ENCODE results near the gene BSPH1. TPM values are rescaled to one million over a fixed set of nuclear protein-coding genes. Genes with fewer than 3 reads are reported as not detected.
"Not testable (repeated sequence)": the region's sequence is repeated elsewhere in the genome, so short reads cannot be mapped to it uniquely, and the experiment has no call there.

Gene BSPH1
- total and polyA plus RNA-seq, 7 experiments from 2014 or later, result not detected

DNA sequence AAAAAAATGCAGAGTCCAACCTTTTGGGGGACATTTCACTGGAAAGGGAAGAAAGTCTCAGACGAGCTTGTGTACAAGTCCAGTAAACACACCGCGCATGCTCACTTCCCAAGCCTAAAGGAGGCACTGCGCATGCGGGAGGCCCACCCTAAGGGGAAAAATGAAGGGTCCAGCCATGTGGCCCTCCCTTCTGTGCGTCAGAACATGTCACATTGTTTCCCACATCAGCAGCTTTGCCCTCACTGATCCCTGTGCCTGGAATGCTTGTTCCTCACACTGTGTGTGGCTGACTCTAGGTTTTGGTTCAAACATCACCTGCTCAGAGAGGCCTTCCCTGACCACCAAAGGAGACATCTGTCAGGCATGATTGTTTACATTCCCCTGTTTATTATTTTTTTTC, 6.8 kb upstream of the BSPH1 start:
- Mint-ChIP-seq H3K9me3 (peaks cover 0 to 5% (median 0%) of the 10 kb centered on the region in 11 donors), H3K36me3 (no peaks in the 10 kb centered on the region), H3K4me1 (peaks cover 0 to 1% (median 0%) of the 10 kb centered on the region in 7 donors), H3K27me3 (peaks cover 1 to 35% (median 21%) of the 10 kb centered on the region in 5 donors), H3K27ac (no peak overlapping the region), H3K4me3 (no peak overlapping the region)
- Histone ChIP-seq H3K36me3 (ENCODE audit: control insufficient read depth in 2 of 3, insufficient read depth in 3 of 3, low read length in 3 of 3) (no peaks in the 10 kb centered on the region), H3K9me3 (ENCODE audit: control insufficient read depth in 2 of 3, low read length in 3 of 3) (no peaks in the 10 kb centered on the region), H3K4me1 (ENCODE audit: control insufficient read depth in 2 of 2, insufficient read depth in 2 of 2, low read length in 2 of 2) (no peaks in the 10 kb centered on the region), H3K4me3 (ENCODE audit: low read length) (no peak overlapping the region), H3K27me3 (ENCODE audit: control insufficient read depth in 2 of 2, insufficient read depth in 2 of 2, low read length in 2 of 2) (no peaks in the 10 kb centered on the region), H3K27ac (ENCODE audit: low read depth, low read length) (no peak overlapping the region)
- no peak for DNase-seq
- intact Hi-C loops (cut with micrococcal nuclease), result no loop called here
- CTCF ChIA-PET, result no interaction called here
- POLR2A ChIA-PET, result no interaction called here
- ATAC-seq, result no peak

DNA sequence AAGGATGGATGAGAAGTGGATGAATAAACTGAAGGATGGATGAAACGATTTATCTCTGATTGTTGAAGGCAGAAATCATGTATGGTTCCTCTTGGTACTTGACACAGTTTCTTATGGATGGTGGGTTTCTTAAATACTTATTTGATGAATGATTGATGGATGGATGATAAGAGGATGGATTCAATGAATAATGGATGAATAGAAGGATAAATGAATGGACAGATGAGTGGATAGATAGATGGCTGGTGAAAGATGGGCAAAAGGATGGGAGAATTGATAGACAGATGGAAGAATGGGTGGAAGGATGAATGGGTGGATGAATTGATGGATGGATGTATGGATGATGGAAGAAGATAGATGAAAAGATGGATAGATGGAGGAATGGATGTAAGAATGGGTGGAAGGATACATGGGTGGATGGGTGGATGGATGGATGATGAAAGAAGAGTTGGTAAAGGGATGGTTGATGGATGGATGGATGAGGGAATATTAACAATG, 4.3 kb upstream of the BSPH1 start:
- POLR2A ChIA-PET, result no interaction called here
- H3K27me3 Mint-ChIP-seq, result peaks cover 7 to 34% (median 21%) of the 10 kb centered on the region in 5 donors
- intact Hi-C loops (cut with micrococcal nuclease), result no loop called here
- H3K9me3 ChIP-seq (ENCODE audit: control insufficient read depth in 2 of 3, low read length in 3 of 3), result no peaks in the 10 kb centered on the region
- H3K9me3 Mint-ChIP-seq, result peaks cover 0 to 5% (median 0%) of the 10 kb centered on the region in 11 donors
- DNase-seq, result no peak
- ATAC-seq, result no peak
- H3K4me1 ChIP-seq (ENCODE audit: control insufficient read depth in 2 of 2, insufficient read depth in 2 of 2, low read length in 2 of 2), result no peaks in the 10 kb centered on the region
- H3K4me3 Mint-ChIP-seq, result no peak overlapping the region
- no peak overlapping the region for H3K27ac ChIP-seq (ENCODE audit: low read depth, low read length)
- H3K27me3 ChIP-seq (ENCODE audit: control insufficient read depth in 2 of 2, insufficient read depth in 2 of 2, low read length in 2 of 2), result no peaks in the 10 kb centered on the region
- peaks cover 0 to 2% (median 0%) of the 10 kb centered on the region in 7 donors for H3K4me1 Mint-ChIP-seq
- H3K36me3 Mint-ChIP-seq, result no peaks in the 10 kb centered on the region
- CTCF ChIA-PET, result no interaction called here
- no peak overlapping the region for H3K27ac Mint-ChIP-seq
- H3K36me3 ChIP-seq (ENCODE audit: control insufficient read depth in 2 of 3, insufficient read depth in 3 of 3, low read length in 3 of 3), result no peaks in the 10 kb centered on the region
- no peak overlapping the region for H3K4me3 ChIP-seq (ENCODE audit: low read length)

DNA sequence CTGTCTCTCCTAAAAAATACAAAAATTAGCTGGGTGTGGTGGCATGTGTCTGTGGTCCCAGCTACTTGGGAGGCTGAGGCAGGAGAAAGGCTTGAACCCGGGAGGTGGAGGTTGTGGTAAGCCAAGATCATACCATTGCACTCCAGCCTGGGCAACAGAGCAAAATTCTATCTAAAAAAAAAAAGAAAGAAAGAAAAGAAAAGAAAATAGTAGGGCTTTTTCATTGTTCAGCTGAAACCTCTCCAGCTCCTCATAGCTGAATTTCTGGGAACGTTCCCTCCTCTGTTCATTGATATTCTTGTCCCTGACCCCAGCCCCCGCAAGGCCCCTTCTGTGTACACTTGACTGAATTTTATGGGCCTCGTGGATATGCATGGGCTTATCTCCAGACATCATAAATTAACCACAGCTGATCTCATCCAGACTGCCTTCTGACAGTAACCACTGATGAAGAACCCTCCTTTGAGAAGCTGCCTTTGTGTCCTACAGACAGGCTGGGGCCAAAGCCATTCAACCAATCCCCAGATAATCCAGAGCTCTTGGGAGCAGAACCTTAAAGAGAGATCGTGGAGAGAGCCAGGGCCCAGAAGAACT, 2.3 kb upstream of the BSPH1 start, which contains the start of gene ELSPBP1:
Gene ELSPBP1 (plus strand): TSS at position 424 of the 594 bp plus-strand sequence. CDS start 14,036 bp downstream, outside the sequence.
- Mint-ChIP-seq H3K27me3 (peaks cover 14 to 50% (median 33%) of the 10 kb centered on the region in 5 donors), H3K36me3 (no peaks in the 10 kb centered on the region), H3K9me3 (peaks cover 0 to 5% (median 0%) of the 10 kb centered on the region in 11 donors), H3K4me3 (no peak within 1 kb of the TSS), H3K27ac (no peak within 1 kb of the TSS), H3K4me1 (peaks cover 0 to 3% (median 0%) of the 10 kb centered on the region in 7 donors)
- Histone ChIP-seq H3K9me3 (ENCODE audit: control insufficient read depth in 2 of 3, low read length in 3 of 3) (no peaks in the 10 kb centered on the region), H3K27ac (ENCODE audit: low read depth, low read length) (no peak within 1 kb of the TSS), H3K4me1 (ENCODE audit: control insufficient read depth in 2 of 2, insufficient read depth in 2 of 2, low read length in 2 of 2) (no peaks in the 10 kb centered on the region), H3K27me3 (ENCODE audit: control insufficient read depth in 2 of 2, insufficient read depth in 2 of 2, low read length in 2 of 2) (no peaks in the 10 kb centered on the region), H3K4me3 (ENCODE audit: low read length) (no peak within 1 kb of the TSS), H3K36me3 (ENCODE audit: control insufficient read depth in 2 of 3, insufficient read depth in 3 of 3, low read length in 3 of 3) (no peaks in the 10 kb centered on the region)
- intact Hi-C loops (cut with micrococcal nuclease), result no loop called here
- ATAC-seq (no peak), DNase-seq (no peak)
- ChIA-PET POLR2A (no interaction called here), CTCF (no interaction called here)

DNA sequence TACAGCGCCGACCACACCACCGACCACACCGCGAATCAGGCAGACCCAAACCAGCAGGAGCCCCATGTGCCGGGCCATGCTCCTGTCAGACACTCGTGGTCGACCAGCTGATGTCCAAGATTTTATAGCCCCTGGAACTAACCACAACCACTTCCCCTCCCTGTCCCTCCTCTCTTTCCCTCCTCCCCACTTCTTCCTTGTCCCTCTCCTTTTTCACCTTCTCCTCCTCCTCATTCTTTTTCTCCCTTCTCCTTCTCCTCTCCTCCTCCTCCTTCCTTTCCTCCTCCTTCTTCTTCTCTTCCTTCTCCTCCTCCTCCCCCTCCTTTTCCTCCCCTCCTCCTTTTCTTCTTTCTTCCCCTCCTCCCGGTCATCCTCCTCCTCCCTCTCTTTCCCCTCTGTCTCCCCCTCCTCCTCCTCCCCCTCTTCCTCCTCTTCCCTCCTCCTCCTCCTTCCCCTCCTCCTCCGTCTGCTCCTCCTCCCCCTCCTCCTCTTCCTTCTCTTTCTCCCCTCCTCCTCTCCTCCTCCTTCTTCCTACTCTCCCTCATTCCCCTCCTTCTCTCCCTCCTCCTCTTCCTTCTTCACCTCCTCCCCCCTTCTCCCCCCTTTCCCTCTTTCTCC, 670 bp downstream of the BSPH1 start:
- no peaks in the 10 kb centered on the region for H3K36me3 ChIP-seq (ENCODE audit: control insufficient read depth in 2 of 3, insufficient read depth in 3 of 3, low read length in 3 of 3)
- peaks cover 0 to 5% (median 0%) of the 10 kb centered on the region in 11 donors for H3K9me3 Mint-ChIP-seq
- no peak overlapping the region for H3K27ac ChIP-seq (ENCODE audit: low read depth, low read length)
- no peak for ATAC-seq
- no peaks in the 10 kb centered on the region for H3K27me3 ChIP-seq (ENCODE audit: control insufficient read depth in 2 of 2, insufficient read depth in 2 of 2, low read length in 2 of 2)
- no peaks in the 10 kb centered on the region for H3K36me3 Mint-ChIP-seq
- ChIA-PET CTCF (no interaction called here), POLR2A (no interaction called here)
- H3K4me1 ChIP-seq (ENCODE audit: control insufficient read depth in 2 of 2, insufficient read depth in 2 of 2, low read length in 2 of 2), result no peaks in the 10 kb centered on the region
- no peak overlapping the region for H3K4me3 Mint-ChIP-seq
- H3K9me3 ChIP-seq (ENCODE audit: control insufficient read depth in 2 of 3, low read length in 3 of 3), result no peaks in the 10 kb centered on the region
- DNase-seq, result no peak
- no peak overlapping the region for H3K4me3 ChIP-seq (ENCODE audit: low read length)
- no peak overlapping the region for H3K27ac Mint-ChIP-seq
- H3K27me3 Mint-ChIP-seq, result peaks cover 14 to 49% (median 35%) of the 10 kb centered on the region in 5 donors
- intact Hi-C loops (cut with micrococcal nuclease), result no loop called here
- peaks cover 0 to 3% (median 0%) of the 10 kb centered on the region in 7 donors for H3K4me1 Mint-ChIP-seq

DNA sequence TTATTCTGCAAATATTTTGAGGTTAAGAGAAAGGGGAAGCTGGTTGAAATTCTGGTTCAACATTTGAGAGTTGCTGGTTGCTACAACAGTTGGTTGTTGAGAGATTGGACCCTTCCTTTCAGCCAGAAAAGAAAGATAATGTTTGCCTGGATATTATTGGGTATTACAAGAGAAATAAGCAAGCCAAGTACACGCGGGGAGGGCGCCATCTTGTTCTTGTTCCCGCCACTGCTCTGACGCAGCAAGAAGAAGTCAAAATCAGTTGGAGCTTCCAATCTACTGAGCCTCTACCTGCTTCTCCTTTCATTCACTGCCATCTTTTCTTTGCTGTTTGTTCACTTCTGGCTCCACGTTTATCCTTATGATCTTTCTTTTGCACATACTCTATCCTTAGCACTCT, 18.4 kb downstream of the BSPH1 start:
- H3K4me1 ChIP-seq (ENCODE audit: control insufficient read depth in 2 of 2, insufficient read depth in 2 of 2, low read length in 2 of 2), result no peaks in the 10 kb centered on the region
- Mint-ChIP-seq H3K36me3 (no peaks in the 10 kb centered on the region), H3K9me3 (peaks cover 0 to 11% (median 2%) of the 10 kb centered on the region in 11 donors), H3K27me3 (peaks cover 5 to 64% (median 52%) of the 10 kb centered on the region in 5 donors), H3K4me1 (peaks cover 0 to 1% (median 0%) of the 10 kb centered on the region in 7 donors), H3K4me3 (no peak overlapping the region), H3K27ac (no peak overlapping the region)
- H3K27ac ChIP-seq (ENCODE audit: low read depth, low read length), result no peak overlapping the region
- ChIA-PET CTCF (interaction anchor here (0.5 kb wide), 1 partner anchor 1017 kb away, joined by 3 read pairs; no protein-coding TSS in a partner anchor), POLR2A (no interaction called here)
- H3K4me3 ChIP-seq (ENCODE audit: low read length), result no peak overlapping the region
- no peaks in the 10 kb centered on the region for H3K9me3 ChIP-seq (ENCODE audit: control insufficient read depth in 2 of 3, low read length in 3 of 3)
- ATAC-seq, result no peak
- peaks cover 0 to 4% of the 10 kb centered on the region in 2 donors for H3K27me3 ChIP-seq (ENCODE audit: control insufficient read depth in 2 of 2, insufficient read depth in 2 of 2, low read length in 2 of 2)
- DNase-seq, result no peak
- intact Hi-C loops (cut with micrococcal nuclease), result no loop called here
- H3K36me3 ChIP-seq (ENCODE audit: control insufficient read depth in 2 of 3, insufficient read depth in 3 of 3, low read length in 3 of 3), result no peaks in the 10 kb centered on the region

DNA sequence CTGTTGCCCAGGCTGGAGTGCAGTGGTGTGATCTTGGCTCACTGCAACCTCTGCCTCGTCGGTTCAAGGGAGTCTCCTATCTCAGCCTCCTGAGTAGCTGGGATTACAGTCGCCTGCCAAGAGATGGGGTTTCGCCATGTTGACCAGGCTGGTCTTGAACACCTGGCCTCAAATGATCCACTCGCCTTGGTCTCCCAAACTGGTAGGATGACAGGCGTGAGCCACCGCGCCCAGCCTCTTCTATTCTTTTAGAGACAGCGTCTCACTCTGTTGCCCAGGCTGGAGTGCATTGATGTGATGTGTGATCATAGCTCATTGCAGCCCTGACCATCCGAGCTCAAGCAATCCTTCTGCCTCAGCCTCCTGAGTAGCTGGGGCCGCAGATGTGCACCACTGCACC, 36.0 kb downstream of the BSPH1 start:
- H3K27me3 Mint-ChIP-seq; H3K9me3 Mint-ChIP-seq; intact Hi-C loops (cut with micrococcal nuclease); ATAC-seq; CTCF ChIA-PET; H3K4me3 Mint-ChIP-seq; H3K9me3 ChIP-seq (ENCODE audit: control insufficient read depth in 2 of 3, low read length in 3 of 3); H3K4me1 Mint-ChIP-seq; H3K4me1 ChIP-seq (ENCODE audit: control insufficient read depth in 2 of 2, insufficient read depth in 2 of 2, low read length in 2 of 2); H3K4me3 ChIP-seq (ENCODE audit: low read length); DNase-seq; H3K27ac Mint-ChIP-seq; H3K36me3 Mint-ChIP-seq; H3K27ac ChIP-seq (ENCODE audit: low read depth, low read length); POLR2A ChIA-PET; H3K27me3 ChIP-seq (ENCODE audit: control insufficient read depth in 2 of 2, insufficient read depth in 2 of 2, low read length in 2 of 2); H3K36me3 ChIP-seq (ENCODE audit: control insufficient read depth in 2 of 3, insufficient read depth in 3 of 3, low read length in 3 of 3): not testable (repeated sequence)

DNA sequence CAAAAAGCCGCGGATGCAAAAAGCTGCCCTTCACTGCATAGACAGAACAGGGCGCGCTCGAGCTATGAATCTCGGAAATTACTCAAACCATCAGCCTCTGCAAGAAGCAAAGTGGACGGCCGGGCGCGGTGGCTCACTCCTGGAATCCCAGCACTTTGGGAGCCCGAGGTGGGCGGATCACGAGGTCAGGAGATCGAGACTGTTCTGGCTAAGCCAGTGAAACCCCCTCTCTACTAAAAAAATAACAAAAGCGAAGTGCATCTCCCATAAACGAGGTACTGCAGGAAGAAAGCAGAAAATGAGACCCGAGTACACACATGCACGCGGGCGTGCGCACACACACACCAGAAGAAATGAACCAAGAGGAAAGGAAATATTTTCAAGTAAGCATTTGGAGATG, 39.8 kb downstream of the BSPH1 start:
- H3K4me1 Mint-ChIP-seq; H3K9me3 Mint-ChIP-seq; H3K27ac ChIP-seq (ENCODE audit: low read depth, low read length); H3K27ac Mint-ChIP-seq; intact Hi-C loops (cut with micrococcal nuclease); H3K36me3 Mint-ChIP-seq; H3K4me3 ChIP-seq (ENCODE audit: low read length); H3K27me3 ChIP-seq (ENCODE audit: control insufficient read depth in 2 of 2, insufficient read depth in 2 of 2, low read length in 2 of 2); POLR2A ChIA-PET; H3K4me1 ChIP-seq (ENCODE audit: control insufficient read depth in 2 of 2, insufficient read depth in 2 of 2, low read length in 2 of 2); H3K36me3 ChIP-seq (ENCODE audit: control insufficient read depth in 2 of 3, insufficient read depth in 3 of 3, low read length in 3 of 3); H3K27me3 Mint-ChIP-seq; ATAC-seq; H3K9me3 ChIP-seq (ENCODE audit: control insufficient read depth in 2 of 3, low read length in 3 of 3); CTCF ChIA-PET; H3K4me3 Mint-ChIP-seq: not testable (repeated sequence)
- peak in 1 of 9 donors; percentile 33 for DNase-seq

All from naive thymus-derived CD4-positive, alpha-beta T cell (primary cell).